ENCODE data around the gene COL8A1. TPM values are rescaled to one million over a fixed set of nuclear protein-coding genes. Genes with fewer than 3 reads are reported as not detected.

Gene COL8A1
- total RNA-seq, 1 donor, result 324 TPM

DNA sequence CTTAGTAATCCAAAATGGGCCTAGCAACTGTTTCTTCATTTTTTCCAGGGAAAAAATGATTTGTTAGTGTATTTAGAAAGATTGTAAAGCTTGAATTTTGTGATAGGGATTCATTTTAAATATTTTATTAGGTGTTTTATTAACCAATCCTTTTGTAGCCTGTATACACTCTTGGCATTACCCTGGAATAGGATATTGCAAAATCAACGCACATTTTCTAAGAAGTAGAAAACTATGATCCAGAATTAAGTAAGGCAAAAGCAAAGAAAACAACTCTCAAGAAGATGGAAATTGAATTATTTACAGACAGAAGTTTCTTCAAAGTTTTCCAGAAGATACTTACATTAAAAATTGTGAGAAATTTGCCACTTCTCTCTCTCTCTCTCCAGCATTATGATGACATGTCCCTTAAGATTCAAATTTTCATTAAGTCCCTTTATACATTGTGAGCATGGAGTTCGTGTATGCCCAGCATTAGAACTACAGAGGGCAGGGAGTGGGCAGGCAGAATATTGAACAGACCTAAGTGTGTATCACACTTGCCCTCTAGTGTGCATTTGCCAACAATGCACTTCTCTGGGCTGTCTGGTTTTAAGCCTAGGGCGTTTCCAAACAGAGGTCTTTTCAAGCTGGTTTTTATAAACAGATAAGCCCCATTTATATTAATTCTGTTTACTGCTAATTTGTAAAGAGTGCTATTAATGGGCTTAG, 150.8 kb downstream of the COL8A1 start:
- TF ChIP-seq, protein P1, sequence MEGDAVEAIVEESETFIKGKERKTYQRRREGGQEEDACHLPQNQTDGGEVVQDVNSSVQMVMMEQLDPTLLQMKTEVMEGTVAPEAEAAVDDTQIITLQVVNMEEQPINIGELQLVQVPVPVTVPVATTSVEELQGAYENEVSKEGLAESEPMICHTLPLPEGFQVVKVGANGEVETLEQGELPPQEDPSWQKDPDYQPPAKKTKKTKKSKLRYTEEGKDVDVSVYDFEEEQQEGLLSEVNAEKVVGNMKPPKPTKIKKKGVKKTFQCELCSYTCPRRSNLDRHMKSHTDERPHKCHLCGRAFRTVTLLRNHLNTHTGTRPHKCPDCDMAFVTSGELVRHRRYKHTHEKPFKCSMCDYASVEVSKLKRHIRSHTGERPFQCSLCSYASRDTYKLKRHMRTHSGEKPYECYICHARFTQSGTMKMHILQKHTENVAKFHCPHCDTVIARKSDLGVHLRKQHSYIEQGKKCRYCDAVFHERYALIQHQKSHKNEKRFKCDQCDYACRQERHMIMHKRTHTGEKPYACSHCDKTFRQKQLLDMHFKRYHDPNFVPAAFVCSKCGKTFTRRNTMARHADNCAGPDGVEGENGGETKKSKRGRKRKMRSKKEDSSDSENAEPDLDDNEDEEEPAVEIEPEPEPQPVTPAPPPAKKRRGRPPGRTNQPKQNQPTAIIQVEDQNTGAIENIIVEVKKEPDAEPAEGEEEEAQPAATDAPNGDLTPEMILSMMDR (IDR thresholded peaks at IDR 0.05; ENCODE audit: insufficient read depth, low read depth, low read length), result peak; percentile 79
- no peak overlapping the region for H3K4me3 ChIP-seq (ENCODE audit: low read depth, low read length)
- peak; percentile 66 for DNase-seq (ENCODE audit: low read depth)

DNA sequence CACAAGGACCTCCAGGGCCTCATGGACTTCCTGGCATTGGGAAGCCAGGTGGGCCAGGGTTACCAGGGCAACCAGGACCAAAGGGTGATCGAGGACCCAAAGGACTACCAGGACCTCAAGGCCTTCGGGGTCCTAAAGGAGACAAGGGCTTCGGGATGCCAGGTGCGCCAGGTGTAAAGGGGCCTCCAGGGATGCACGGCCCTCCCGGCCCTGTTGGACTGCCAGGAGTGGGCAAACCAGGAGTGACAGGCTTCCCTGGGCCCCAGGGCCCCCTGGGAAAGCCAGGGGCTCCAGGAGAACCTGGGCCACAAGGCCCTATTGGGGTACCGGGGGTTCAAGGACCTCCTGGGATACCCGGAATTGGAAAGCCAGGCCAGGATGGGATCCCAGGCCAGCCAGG, 156.1 kb downstream of the COL8A1 start:
- no peak overlapping the region for H3K4me3 ChIP-seq (ENCODE audit: low read depth, low read length)
- no peak for DNase-seq (ENCODE audit: low read depth)
- TF ChIP-seq, protein P1 (IDR thresholded peaks at IDR 0.05; ENCODE audit: insufficient read depth, low read depth, low read length), result no peak

DNA sequence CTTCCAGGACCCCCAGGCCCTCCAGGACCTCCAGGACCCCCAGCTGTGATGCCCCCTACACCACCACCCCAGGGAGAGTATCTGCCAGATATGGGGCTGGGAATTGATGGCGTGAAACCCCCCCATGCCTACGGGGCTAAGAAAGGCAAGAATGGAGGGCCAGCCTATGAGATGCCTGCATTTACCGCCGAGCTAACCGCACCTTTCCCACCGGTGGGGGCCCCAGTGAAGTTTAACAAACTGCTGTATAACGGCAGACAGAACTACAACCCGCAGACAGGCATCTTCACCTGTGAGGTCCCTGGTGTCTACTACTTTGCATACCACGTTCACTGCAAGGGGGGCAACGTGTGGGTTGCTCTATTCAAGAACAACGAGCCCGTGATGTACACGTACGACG, 157.2 kb downstream of the COL8A1 start:
- TF ChIP-seq, protein P1 (IDR thresholded peaks at IDR 0.05; ENCODE audit: insufficient read depth, low read depth, low read length), result no peak
- no peak for DNase-seq (ENCODE audit: low read depth)
- H3K4me3 ChIP-seq (ENCODE audit: low read depth, low read length), result no peak overlapping the region

DNA sequence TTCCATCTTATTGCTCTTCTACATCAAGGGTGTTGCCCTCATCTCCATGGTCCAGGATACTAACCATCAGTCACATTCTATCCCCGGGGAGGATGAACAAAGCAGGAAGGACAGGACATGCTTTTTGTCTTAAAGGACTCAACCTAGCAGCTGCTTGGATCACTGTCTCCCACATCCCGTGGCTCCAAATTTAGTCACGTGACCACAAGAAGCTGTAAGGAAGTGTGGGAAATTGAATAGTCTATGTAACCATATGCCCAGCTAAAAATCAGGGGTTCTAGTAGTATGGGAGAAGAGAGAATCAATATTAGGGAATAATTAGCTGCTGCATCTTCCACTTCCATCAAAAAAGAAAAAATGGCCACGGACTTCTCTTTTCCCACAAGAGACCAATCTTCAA, 161.0 kb downstream of the COL8A1 start:
- no peak for DNase-seq (ENCODE audit: low read depth)
- no peak overlapping the region for H3K4me3 ChIP-seq (ENCODE audit: low read depth, low read length)
- TF ChIP-seq, protein P1 (IDR thresholded peaks at IDR 0.05; ENCODE audit: insufficient read depth, low read depth, low read length), result no peak

DNA sequence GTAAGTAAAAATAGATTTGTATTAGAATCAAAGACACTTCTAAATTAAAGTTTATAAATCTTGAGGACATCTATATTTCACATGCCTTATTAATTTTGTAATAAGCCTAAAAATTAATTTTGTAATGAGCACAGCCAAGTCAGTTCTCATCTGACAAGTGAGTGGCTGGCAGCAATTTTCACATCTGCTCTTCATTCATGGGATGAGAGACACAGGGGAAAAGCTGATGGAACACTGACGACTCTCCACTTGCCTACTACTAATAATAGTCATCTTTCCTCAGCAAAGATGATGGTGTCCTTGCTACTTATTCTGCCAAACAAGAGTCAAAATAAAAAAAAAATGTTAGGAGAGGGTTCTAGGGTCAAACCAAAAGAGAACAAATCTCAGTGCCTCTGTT, 164.9 kb downstream of the COL8A1 start:
- no peak for DNase-seq (ENCODE audit: low read depth)
- TF ChIP-seq, protein P1 (IDR thresholded peaks at IDR 0.05; ENCODE audit: insufficient read depth, low read depth, low read length), result no peak
- H3K4me3 ChIP-seq (ENCODE audit: low read depth, low read length), result no peak overlapping the region

DNA sequence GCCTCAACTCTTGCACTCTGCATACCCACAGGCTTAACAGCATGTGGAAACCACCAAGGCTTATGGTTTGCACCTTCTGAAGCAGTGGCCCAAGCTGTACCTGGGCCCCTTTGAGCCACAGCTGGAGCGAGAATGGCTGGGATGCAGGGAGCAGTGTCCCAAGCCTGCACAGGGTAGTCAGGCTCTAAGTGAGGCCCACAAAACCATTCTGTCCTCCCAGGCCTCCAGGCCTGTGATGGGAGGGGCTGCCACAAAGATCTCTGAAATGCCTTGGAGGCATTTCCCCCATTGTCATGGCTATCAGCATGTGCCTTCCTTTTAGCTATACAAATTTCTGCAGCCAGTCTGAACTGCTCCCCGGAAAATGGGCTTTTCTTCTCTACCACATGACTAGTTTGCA, 166.8 kb downstream of the COL8A1 start:
- TF ChIP-seq, protein P1 (IDR thresholded peaks at IDR 0.05; ENCODE audit: insufficient read depth, low read depth, low read length), result no peak
- no peak for DNase-seq (ENCODE audit: low read depth)
- no peak overlapping the region for H3K4me3 ChIP-seq (ENCODE audit: low read depth, low read length)
